Effector memory CD8-positive, alpha-beta T cell (primary cell): ENCODE data around the gene PMCH.
A peak's percentile ranks its signal among the peaks of the same experiment; 100 is the strongest.
"Not testable (repeated sequence)": the region's sequence is repeated elsewhere in the genome, so short reads cannot be mapped to it uniquely, and the experiment has no call there.

Experiments used
- ATAC-seq: fragments of 150-1000 bp; cut with Tn5 transposase; replicated peaks from 2 replicates; pipeline ENCODE4 v1.10.0; 2021; ENCODE audit warnings: mild to moderate bottlenecking, moderate library complexity
- DNase-seq, 3 experiments: peaks; one replicate each; pipeline ENCODE4 v3.0.0; 2021
- H3K27ac Mint-ChIP-seq, 2 donors: one replicate each; pipeline ENCODE4 v1.8.0; 2022; ENCODE audit warnings: mild to moderate bottlenecking in 2 of 2, mixed read lengths in 2 of 2, moderate library complexity in 2 of 2
- H3K27me3 Mint-ChIP-seq, 2 donors: one replicate each; pipeline ENCODE4 v1.8.0; 2022; ENCODE audit warnings: mixed read lengths in 2 of 2
- H3K36me3 Mint-ChIP-seq: one replicate; pipeline ENCODE4 v1.8.0; 2022; ENCODE audit warnings: mild to moderate bottlenecking, moderate library complexity, mixed read lengths; ENCODE audit not compliant: insufficient read depth
- H3K4me1 Mint-ChIP-seq, 2 donors: one replicate each; pipeline ENCODE4 v1.8.0; 2022; ENCODE audit warnings: low read depth in 2 of 2, mixed read lengths in 2 of 2
- H3K4me3 Mint-ChIP-seq, 2 donors: one replicate each; pipeline ENCODE4 v1.8.0; 2022; ENCODE audit warnings: mild to moderate bottlenecking in 2 of 2, mixed read lengths in 2 of 2, moderate library complexity in 2 of 2
- H3K9me3 Mint-ChIP-seq, 2 donors: one replicate each; pipeline ENCODE4 v1.8.0; 2022; ENCODE audit warnings: mixed read lengths in 2 of 2

Gene PMCH

DNA sequence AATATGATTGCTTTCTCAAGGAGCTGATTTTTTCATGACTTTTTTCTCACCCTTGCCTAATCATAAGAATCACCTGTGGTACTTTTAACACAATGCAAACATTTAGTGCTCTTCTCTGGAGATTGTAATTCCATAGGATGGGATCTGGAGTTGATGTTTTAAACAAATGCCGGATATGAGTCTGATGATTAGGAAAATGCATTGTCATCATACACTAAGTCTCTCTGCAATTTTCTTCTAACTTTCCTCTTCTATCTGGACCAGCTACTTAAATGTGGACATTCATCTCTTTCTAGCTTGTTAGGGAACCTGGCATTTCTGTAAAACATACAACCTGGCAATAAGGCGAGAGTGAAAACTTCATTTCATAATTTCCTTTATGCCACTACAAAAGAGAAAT, 23.5 kb downstream of the PMCH start:
- ATAC-seq = no peak
- Mint-ChIP-seq H3K4me3 (no peak overlapping the region), H3K27ac (no peak overlapping the region), H3K27me3 (no peaks in the 10 kb centered on the region), H3K4me1 (no peaks in the 10 kb centered on the region), H3K36me3 (no peaks in the 10 kb centered on the region), H3K9me3 (no peaks in the 10 kb centered on the region)
- no peak for DNase-seq

- H3K4me3 Mint-ChIP-seq = no peak overlapping the region
- H3K4me1 Mint-ChIP-seq = no peaks in the 10 kb centered on the region
- ATAC-seq (no peak), DNase-seq (no peak)
- no peak overlapping the region for H3K27ac Mint-ChIP-seq
- H3K36me3 Mint-ChIP-seq = no peaks in the 10 kb centered on the region
- no peaks in the 10 kb centered on the region for H3K9me3 Mint-ChIP-seq
- H3K27me3 Mint-ChIP-seq = no peaks in the 10 kb centered on the region
These were observed 25.2 kb downstream of the PMCH start for GRCh38 chr12:102172436-102172835.

DNA sequence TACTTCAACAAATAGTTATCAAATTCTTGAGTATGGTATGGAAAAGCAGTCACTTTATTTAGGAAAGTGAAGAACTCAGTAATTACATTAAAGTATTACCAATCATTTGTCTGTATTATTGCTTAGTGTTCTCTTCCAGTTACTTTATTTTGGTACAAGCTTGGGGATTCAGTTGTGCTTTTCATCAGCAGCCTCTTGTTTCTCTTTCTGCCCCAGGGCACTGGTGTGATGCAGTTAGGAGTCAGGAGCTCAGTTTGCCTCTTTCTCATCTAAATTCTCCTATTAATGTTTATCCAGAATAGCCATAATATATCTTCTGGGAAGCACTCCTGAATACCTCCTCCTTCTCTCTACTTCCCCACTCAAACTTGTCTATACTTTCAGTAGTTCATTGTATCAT, 25.7 kb downstream of the PMCH start:
- no peak for DNase-seq

GRCh38 chr12:102169922-102170621, 27.6 kb downstream of the PMCH start:
- H3K4me3 Mint-ChIP-seq = no peak overlapping the region
- ATAC-seq (peak; percentile 59), DNase-seq (peak in 1 of 3 experiments; percentile 8)
- no peaks in the 10 kb centered on the region for H3K36me3 Mint-ChIP-seq
- H3K9me3 Mint-ChIP-seq = no peaks in the 10 kb centered on the region
- no peaks in the 10 kb centered on the region for H3K27me3 Mint-ChIP-seq
- no peaks in the 10 kb centered on the region for H3K4me1 Mint-ChIP-seq
- H3K27ac Mint-ChIP-seq = no peak overlapping the region

More for the DNA sequence above, 25.7 kb downstream of the PMCH start:
- Mint-ChIP-seq H3K4me3 (no peak overlapping the region), H3K9me3 (no peaks in the 10 kb centered on the region), H3K27me3 (no peaks in the 10 kb centered on the region), H3K36me3 (no peaks in the 10 kb centered on the region), H3K4me1 (no peaks in the 10 kb centered on the region), H3K27ac (no peak overlapping the region)
- no peak for ATAC-seq

DNA sequence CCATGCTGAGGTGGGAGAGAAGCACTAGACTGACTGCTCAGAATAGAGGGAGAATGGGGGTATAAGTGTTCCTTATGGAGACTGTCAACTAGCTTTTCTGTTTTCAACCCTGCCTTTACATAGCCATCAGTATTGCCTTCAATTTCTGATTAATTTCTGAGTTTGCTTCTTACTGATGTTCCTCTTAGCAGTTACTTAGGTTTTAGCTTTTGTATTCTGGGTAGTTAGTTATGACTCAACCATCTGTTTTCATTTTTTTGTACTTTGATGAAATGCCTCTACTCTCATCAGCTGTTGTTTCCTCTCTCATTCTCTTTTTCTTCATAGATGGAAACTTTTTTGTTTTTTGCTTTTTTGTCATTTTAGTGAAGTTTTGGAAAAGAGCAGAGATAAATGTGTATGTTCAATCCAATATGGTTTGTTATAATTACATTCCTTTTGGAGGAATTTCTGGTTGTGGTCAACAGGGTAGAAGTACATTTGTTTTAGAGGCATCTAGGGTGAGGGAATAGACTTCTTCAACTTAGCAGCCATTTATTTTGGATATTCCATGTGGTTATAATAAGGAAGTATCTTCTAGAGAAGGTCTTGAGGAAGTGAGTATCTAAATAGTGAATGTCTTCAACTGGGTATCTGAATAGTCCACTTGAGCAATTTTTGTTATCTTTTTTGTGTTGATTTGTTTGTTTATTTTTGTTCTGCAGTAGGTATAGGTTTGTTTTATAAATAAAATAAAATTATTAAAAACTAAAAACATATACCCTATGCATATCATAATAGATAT, 29.6 kb downstream of the PMCH start:
- no peaks in the 10 kb centered on the region for H3K9me3 Mint-ChIP-seq
- no peaks in the 10 kb centered on the region for H3K27me3 Mint-ChIP-seq
- no peak for ATAC-seq
- H3K27ac Mint-ChIP-seq = no peak overlapping the region
- no peaks in the 10 kb centered on the region for H3K4me1 Mint-ChIP-seq
- no peak for DNase-seq
- H3K36me3 Mint-ChIP-seq = no peaks in the 10 kb centered on the region
- H3K4me3 Mint-ChIP-seq = no peak overlapping the region

GRCh38 chr12:102163383-102163782, 34.2 kb downstream of the PMCH start:
- Mint-ChIP-seq H3K4me1 (no peaks in the 10 kb centered on the region), H3K36me3 (no peaks in the 10 kb centered on the region), H3K27me3 (no peaks in the 10 kb centered on the region), H3K9me3 (no peaks in the 10 kb centered on the region), H3K4me3 (no peak overlapping the region), H3K27ac (no peak overlapping the region)
- no peak for DNase-seq
- no peak for ATAC-seq

GRCh38 chr12:102155206-102155605, 42.4 kb downstream of the PMCH start:
- not testable (repeated sequence) for ATAC-seq, DNase-seq, H3K4me1 Mint-ChIP-seq, H3K9me3 Mint-ChIP-seq, H3K27me3 Mint-ChIP-seq, H3K36me3 Mint-ChIP-seq, H3K4me3 Mint-ChIP-seq, H3K27ac Mint-ChIP-seq

- not testable (repeated sequence) for H3K9me3 Mint-ChIP-seq, ATAC-seq, DNase-seq, H3K4me3 Mint-ChIP-seq, H3K4me1 Mint-ChIP-seq, H3K27me3 Mint-ChIP-seq, H3K27ac Mint-ChIP-seq, H3K36me3 Mint-ChIP-seq
These were observed 50.5 kb downstream of the PMCH start for GRCh38 chr12:102147062-102147587.
